Gastroesophageal sphincter (tissue), 3 donors: ENCODE data around the gene UNC93A.

Experiments
- CTCF ChIP-seq, 4 experiments: fragments of 200-600 bp in 2 of 4; fragments of 450-650 bp in 2 of 4; sonication (generic) in 1 of 4; IDR thresholded peaks; one replicate each; pipeline ENCODE4 v1.5.1; 2017 to 2019; ENCODE audit warnings: antibody characterized with exemption in 4 of 4, mild to moderate bottlenecking in 2 of 4, moderate library complexity in 2 of 4
- POLR2A ChIP-seq, 2 donors: fragments of 450-650 bp; IDR thresholded peaks; one replicate each; pipeline ENCODE4 v1.6.1; 2017; ENCODE audit warnings: antibody characterized with exemption in 2 of 2, mild to moderate bottlenecking in 2 of 2, moderate library complexity in 1 of 2
- POLR2AphosphoS5 ChIP-seq: sonication (generic); formaldehyde crosslinking; IDR thresholded peaks from one replicate; pipeline ENCODE4 v1.6.1; 2017; ENCODE audit warnings: antibody characterized with exemption

GRCh38 chr6:167329014-167329413, 37.9 kb downstream of the UNC93A start:
- TF ChIP-seq CTCF (IDR thresholded peaks at IDR 0.05) = no peak
- no peak for TF ChIP-seq POLR2AphosphoS5
- no peak for TF ChIP-seq POLR2A (IDR thresholded peaks at IDR 0.05)
